Measurements from ENCODE around the gene EIF4E. TPM values are rescaled to one million over a fixed set of nuclear protein-coding genes. Genes with fewer than 3 reads are reported as not detected.

The EIF4E gene
- total RNA-seq, 4 donors from 2014 or later = 45.6 to 68.7 (median 57.9) TPM

Small RNA genes lying within 50 kb of the gene (small RNA-seq; reads per million reads assigned to genes)
- gene RNU7-149P (0 reads per million in 2 donors), gene TBCAP3 (0 reads per million in 2 donors)

Other genes starting within 250 kb of the EIF4E start
- gene METAP1, start 66.6 kb upstream of the EIF4E start, total RNA-seq = 10 to 100 TPM; 28.9 to 35.4 (median 32.5) TPM
- 10 to 100 TPM; 61.1 to 80.3 (median 73.5) TPM for gene ADH5, start 159.7 kb upstream of the EIF4E start, total RNA-seq
- gene ADH4, start 215.2 kb upstream of the EIF4E start, total RNA-seq = 1 to 10 TPM in 2 of 4 donors, not detected in 2; 1.6 to 4.1 TPM

All from Peyer's patch (tissue), 4 donors.